BLaER1 treated with 17β-estradiol and CSF1 and Interleukin-3, amounts not matched to agents 10 nM and 100 nM (cell line): ENCODE measurements around the gene LINC01488.

ENCODE experiments used
- H3K27ac ChIP-seq, 11 experiments: shearing (Covaris generic); formaldehyde crosslinking; 2 replicates each; pipeline ENCODE4 v1.8.1; 2022
- H3K27me3 ChIP-seq, 11 experiments: shearing (Covaris generic); formaldehyde crosslinking; 2 replicates each; pipeline ENCODE4 v1.8.1; 2022
- H3K36me3 ChIP-seq, 11 experiments: shearing (Covaris generic); formaldehyde crosslinking; 2 replicates each; pipeline ENCODE4 v1.8.1; 2022
- H3K4me1 ChIP-seq, 10 experiments: shearing (Covaris generic); formaldehyde crosslinking; 2 replicates each; pipeline ENCODE4 v1.8.1; 2022
- H3K4me2 ChIP-seq, 11 experiments: shearing (Covaris generic); formaldehyde crosslinking; 2 replicates each; pipeline ENCODE4 v1.8.1; 2022
- H3K4me3 ChIP-seq, 10 experiments: shearing (Covaris generic); formaldehyde crosslinking; 2 replicates each; pipeline ENCODE4 v1.8.1; 2022
- H3K9ac ChIP-seq, 11 experiments: shearing (Covaris generic); formaldehyde crosslinking; 2 replicates each; pipeline ENCODE4 v1.8.1; 2022
- H3K9me3 ChIP-seq, 11 experiments: shearing (Covaris generic); formaldehyde crosslinking; replicated peaks in 1 of 11; 2 replicates each; pipeline ENCODE4 v1.8.1; 2022
- H4K20me1 ChIP-seq, 11 experiments: shearing (Covaris generic); formaldehyde crosslinking; 2 replicates each; pipeline ENCODE4 v1.8.1; 2022
- Cebpa-rat ChIP-seq, 11 experiments: shearing (Covaris generic); IDR thresholded peaks; 2 replicates each; pipeline ENCODE4 v1.8.1; 2022

The LINC01488 gene

DNA sequence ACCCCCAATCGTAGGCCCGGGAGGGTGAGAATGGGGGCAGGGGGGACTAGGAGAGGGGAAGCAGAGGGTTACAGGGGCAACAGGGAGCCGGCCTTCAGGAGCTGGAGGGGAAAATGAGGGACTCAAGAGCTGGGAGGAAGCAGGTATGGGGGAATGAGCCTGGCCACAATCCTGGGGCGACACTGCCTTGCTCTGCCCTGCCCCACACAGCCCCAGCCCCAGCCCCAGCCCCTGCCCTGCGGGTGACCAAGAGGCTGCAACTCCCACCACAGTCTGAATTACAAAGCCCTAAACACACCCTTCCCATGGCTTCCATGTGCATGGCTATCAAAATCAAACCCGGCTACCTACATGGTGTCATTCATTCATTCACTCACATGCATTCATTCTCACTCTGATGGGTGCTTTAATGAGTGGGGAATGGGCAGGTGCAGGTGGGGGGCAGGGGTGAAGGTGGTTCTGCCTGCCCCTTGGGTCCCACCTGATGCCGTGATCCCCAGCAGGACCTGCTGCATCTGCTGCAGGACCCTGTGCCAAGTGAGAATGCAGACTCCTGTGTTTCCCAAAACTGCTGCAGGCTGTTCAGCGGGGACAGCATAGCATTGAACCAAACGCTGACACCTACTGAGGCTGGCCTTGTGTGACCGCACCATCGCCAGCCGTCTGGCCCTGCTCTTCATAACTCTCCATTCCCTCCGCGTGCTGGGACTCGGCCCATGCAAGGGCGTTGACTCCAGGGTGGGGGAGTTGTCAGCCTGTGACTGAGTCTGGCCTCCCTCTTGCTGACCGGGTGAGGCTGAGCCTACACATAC, 9.5 kb upstream of the LINC01488 start:
- no peak for TF ChIP-seq Cebpa-rat (IDR thresholded peaks at IDR 0.05)
- H4K20me1 ChIP-seq = no peaks in the 10 kb centered on the region
- H3K4me1 ChIP-seq = peaks cover 0 to 5% (median 0%) of the 10 kb centered on the region in 10 experiments; a peak in 4 of 20 replicates
- H3K27ac ChIP-seq = no peak overlapping the region
- no peak overlapping the region for H3K4me2 ChIP-seq
- H3K4me3 ChIP-seq = no peak overlapping the region
- peaks cover 0 to 14% (median 10%) of the 10 kb centered on the region in 11 experiments; a peak in 13 of 22 replicates for H3K9me3 ChIP-seq
- H3K9ac ChIP-seq = no peak overlapping the region
- H3K27me3 ChIP-seq = no peaks in the 10 kb centered on the region
- no peaks in the 10 kb centered on the region for H3K36me3 ChIP-seq

DNA sequence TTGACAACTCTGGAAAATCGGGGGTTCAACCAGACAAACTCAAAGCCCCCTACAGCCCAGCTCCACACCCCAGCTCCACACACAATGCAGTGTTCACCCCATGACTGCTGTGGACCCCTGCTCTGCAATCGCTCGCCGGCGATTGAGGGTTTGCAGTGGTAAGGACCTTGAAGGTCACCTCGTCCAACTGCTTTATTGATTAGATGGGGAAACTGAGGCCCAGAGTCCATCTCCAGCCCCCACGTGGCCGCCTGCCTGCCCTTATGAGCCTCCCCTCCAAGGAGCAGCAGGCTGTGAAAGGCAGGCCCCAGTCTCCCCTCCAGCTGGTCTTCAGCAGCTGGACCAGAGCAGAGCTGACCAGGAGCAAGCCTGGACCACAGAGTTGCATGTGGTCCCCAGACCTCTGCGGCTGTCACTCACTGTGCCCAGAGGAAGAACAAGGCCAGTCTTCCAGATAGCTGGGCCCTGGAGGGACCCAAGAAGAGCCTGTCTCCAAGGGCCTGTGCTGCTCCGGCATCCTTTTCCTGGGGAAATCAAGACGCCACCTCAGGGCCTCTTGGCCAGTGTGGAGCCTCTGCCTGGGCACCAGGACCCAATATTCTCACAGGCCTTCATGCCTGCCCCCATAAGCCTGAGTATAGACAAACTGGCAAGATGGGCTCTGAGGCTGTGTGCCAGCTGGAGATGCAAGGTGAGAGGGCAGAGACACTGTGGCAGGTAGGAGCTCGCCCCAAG, 8.8 kb upstream of the LINC01488 start:
- Histone ChIP-seq H3K9ac (no peak overlapping the region), H3K4me1 (peaks cover 0 to 5% (median 0%) of the 10 kb centered on the region in 10 experiments; a peak in 4 of 20 replicates), H3K4me3 (no peak overlapping the region), H3K27ac (no peak overlapping the region), H3K9me3 (peaks cover 0 to 14% (median 10%) of the 10 kb centered on the region in 11 experiments; a peak in 13 of 22 replicates), H3K27me3 (no peaks in the 10 kb centered on the region), H3K36me3 (no peaks in the 10 kb centered on the region), H3K4me2 (no peak overlapping the region), H4K20me1 (no peaks in the 10 kb centered on the region)
- TF ChIP-seq Cebpa-rat (IDR thresholded peaks at IDR 0.05) = no peak

DNA sequence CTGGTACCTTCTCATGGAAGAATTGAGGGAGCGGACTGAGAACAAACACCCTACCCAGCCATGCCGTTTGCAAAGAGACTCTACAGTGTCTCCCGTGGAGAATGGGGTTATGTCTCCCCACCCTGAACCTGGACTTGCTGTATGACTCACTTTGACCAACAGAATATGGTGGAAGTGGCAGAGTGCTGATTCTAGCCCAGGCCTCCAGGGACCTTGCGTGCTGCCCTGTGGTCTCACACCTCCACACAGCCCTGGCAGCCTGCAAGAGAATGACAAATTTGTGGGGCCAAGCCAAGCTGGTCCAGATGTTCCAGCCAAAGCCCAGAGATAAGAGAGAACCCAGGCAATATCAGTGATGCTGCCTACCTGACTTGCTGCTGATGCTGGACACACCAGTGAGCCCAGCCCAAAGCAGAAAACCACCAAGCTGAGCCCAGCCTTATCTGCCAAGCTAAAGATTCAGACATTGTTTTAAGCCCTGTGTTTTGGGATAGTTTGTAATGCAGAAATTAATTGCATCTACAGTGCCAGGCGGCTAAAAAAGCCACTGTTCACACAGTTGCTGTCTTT, 8.1 kb upstream of the LINC01488 start:
- TF ChIP-seq Cebpa-rat (IDR thresholded peaks at IDR 0.05) = no peak

DNA sequence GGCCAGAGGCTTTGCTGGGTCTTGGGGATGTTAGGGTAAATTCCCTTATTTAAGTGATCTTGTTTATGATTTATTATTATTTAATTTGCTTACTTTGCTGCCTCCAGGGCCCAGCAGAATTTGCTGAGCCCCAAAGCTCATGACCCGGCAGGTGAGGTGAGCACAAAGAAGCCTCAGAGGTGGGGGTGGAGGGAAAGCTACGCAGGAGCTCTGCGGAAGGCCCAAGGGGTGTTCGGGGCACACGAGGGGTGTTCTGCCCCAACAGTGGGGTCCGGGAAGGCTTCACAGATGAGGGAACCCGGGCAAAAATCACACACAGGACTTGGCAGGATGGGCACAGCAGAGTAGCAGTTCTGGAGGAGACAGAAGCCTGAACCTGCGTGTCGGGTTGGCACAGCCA, 6.7 kb upstream of the LINC01488 start:
- no peaks in the 10 kb centered on the region for H3K36me3 ChIP-seq
- H3K9ac ChIP-seq = no peak overlapping the region
- peaks cover 0 to 14% (median 10%) of the 10 kb centered on the region in 11 experiments; a peak in 13 of 22 replicates for H3K9me3 ChIP-seq
- H3K4me3 ChIP-seq = no peak overlapping the region
- no peak overlapping the region for H3K27ac ChIP-seq
- TF ChIP-seq Cebpa-rat (IDR thresholded peaks at IDR 0.05) = no peak
- H3K4me1 ChIP-seq = no peaks in the 10 kb centered on the region
- H3K27me3 ChIP-seq = no peaks in the 10 kb centered on the region
- H4K20me1 ChIP-seq = no peaks in the 10 kb centered on the region
- no peak overlapping the region for H3K4me2 ChIP-seq

More for the DNA sequence above, 8.1 kb upstream of the LINC01488 start:
- H3K4me1 ChIP-seq = peaks cover 0 to 5% (median 0%) of the 10 kb centered on the region in 10 experiments; a peak in 4 of 20 replicates
- H3K9ac ChIP-seq = no peak overlapping the region
- H3K9me3 ChIP-seq = peaks cover 0 to 14% (median 10%) of the 10 kb centered on the region in 11 experiments; a peak in 13 of 22 replicates
- no peaks in the 10 kb centered on the region for H4K20me1 ChIP-seq
- H3K4me3 ChIP-seq = no peak overlapping the region
- no peaks in the 10 kb centered on the region for H3K27me3 ChIP-seq
- H3K4me2 ChIP-seq = no peak overlapping the region
- no peaks in the 10 kb centered on the region for H3K36me3 ChIP-seq
- H3K27ac ChIP-seq = no peak overlapping the region

DNA sequence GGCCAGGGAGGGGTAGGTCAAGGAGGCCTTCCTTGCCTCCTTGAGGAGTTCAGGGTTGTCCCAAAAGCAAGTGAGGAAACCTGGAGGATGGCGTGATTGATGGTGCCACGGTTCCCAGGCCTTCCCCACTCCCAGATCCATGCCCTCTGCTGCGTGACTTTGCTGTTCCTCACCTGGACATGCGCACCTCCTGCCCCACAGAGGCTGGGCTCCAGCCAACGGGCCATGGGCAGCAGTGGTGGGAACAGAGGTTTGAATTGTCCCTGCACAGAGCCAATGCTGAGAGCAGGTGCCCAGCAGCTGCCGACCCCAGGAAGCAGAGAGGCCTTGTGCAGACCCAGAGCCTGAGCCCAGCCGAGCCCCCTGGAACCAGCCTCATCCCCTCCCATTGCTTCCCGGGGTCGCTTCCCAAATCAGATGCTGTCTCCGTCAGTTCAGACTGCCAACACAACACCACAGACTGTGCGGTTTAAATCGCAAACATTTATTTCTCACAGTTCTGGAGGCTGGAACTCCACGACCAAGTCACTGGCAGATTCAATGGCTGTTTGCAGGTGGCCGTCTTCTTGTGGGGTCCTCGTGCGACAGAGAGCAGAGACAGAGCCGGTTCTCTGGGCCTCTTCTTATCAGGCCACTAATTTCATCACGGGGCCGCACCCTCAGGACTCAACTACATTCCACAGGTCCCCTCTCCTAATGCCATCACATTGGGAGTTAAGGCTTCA, 6.2 kb upstream of the LINC01488 start:
- no peak for TF ChIP-seq Cebpa-rat (IDR thresholded peaks at IDR 0.05)
- no peak overlapping the region for H3K27ac ChIP-seq
- no peak overlapping the region for H3K4me3 ChIP-seq
- peaks cover 0 to 14% (median 10%) of the 10 kb centered on the region in 11 experiments; a peak in 13 of 22 replicates for H3K9me3 ChIP-seq
- H3K27me3 ChIP-seq = no peaks in the 10 kb centered on the region
- H4K20me1 ChIP-seq = no peaks in the 10 kb centered on the region
- H3K4me2 ChIP-seq = no peak overlapping the region
- no peaks in the 10 kb centered on the region for H3K4me1 ChIP-seq
- H3K36me3 ChIP-seq = no peaks in the 10 kb centered on the region
- no peak overlapping the region for H3K9ac ChIP-seq

DNA sequence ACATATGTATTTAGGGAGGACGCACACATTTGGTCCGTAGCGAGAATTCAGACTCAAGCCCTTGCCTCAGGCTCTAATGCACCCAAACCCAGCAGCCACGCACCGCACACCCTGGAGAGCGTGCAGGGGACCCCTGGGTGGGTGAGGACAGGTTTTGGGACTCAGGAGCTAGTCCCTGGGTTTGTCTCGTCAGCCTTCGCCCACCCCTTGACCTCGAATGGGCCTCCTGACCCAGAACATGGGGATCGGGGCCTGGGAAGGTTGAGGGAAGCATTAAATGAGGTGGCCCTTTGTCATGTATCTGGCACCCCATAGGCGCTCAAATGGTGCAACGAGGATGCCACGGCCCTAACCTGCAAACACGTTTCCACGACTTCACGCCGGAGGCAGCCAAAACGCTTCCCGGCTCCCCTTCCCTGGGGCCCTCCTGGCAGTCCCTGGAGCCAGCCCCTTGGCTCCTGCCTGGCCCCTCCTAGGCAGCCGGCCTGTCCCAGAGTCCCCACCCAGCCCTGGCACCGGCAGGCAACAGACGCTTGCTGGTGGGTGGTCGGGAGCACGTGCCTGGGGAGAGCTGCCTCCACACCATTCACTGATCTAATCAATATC, 5.5 kb upstream of the LINC01488 start:
- Histone ChIP-seq H3K9ac (no peak overlapping the region), H3K27ac (no peak overlapping the region), H3K4me3 (no peak overlapping the region), H3K9me3 (peaks cover 0 to 14% (median 10%) of the 10 kb centered on the region in 11 experiments; a peak in 13 of 22 replicates), H3K4me2 (no peak overlapping the region), H4K20me1 (no peaks in the 10 kb centered on the region), H3K36me3 (no peaks in the 10 kb centered on the region), H3K27me3 (no peaks in the 10 kb centered on the region), H3K4me1 (no peaks in the 10 kb centered on the region)
- TF ChIP-seq Cebpa-rat (IDR thresholded peaks at IDR 0.05) = no peak

DNA sequence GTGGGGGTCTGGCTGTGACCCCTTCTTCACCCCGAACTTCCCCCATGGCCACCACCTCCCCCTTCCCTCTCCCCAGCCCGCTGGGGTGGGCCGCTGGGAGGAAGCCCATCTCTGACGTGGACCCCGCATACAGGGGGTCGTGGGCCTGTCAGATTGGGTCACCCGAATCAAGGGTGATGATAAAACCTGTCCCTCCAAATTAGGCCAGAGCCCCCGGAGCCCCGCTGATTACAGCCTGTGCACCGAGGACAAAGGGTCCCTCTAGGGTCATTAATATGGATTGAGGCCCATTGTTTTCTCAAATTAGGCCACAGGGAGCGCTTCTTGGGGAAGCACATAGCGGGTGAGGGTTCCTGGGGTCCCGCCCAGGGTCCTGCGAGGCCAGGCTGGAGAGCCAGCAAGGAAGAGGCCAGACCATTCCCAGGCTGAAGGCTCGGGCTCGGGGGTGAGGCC, 4.9 kb upstream of the LINC01488 start:
- no peak overlapping the region for H3K9ac ChIP-seq
- H3K27me3 ChIP-seq = no peaks in the 10 kb centered on the region
- H3K4me1 ChIP-seq = no peaks in the 10 kb centered on the region
- no peaks in the 10 kb centered on the region; a peak in 1 of 22 replicates for H4K20me1 ChIP-seq
- H3K9me3 ChIP-seq = peaks cover 0 to 16% (median 10%) of the 10 kb centered on the region in 11 experiments; a peak in 13 of 22 replicates
- no peak overlapping the region for H3K4me2 ChIP-seq
- H3K36me3 ChIP-seq = no peaks in the 10 kb centered on the region
- no peak overlapping the region for H3K27ac ChIP-seq
- no peak overlapping the region for H3K4me3 ChIP-seq
- TF ChIP-seq Cebpa-rat (IDR thresholded peaks at IDR 0.05) = no peak

DNA sequence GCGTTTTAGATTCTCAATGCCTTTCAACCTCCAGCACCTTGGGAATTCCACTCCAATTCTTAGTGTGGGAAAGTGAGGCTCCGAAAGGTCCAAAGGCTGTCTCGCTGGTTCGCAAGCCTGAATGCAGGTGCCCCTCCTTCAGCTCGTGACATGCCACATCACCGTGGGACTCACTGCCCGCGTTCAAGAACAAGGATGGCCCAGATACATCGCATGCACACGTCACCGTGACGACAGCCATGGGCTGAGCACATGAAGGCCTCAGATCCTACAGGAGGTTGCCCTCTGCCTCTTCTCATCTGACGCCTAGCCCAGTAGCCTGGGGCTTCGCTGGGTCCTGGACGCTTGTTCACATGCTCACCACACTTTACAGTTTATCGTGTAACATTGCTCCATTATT, 4.4 kb upstream of the LINC01488 start:
- Histone ChIP-seq H3K36me3 (no peaks in the 10 kb centered on the region), H3K4me2 (no peak overlapping the region), H3K27ac (no peak overlapping the region), H3K4me3 (no peak overlapping the region), H4K20me1 (no peaks in the 10 kb centered on the region; a peak in 1 of 22 replicates), H3K9ac (no peak overlapping the region), H3K4me1 (no peaks in the 10 kb centered on the region), H3K27me3 (no peaks in the 10 kb centered on the region), H3K9me3 (peaks cover 0 to 21% (median 10%) of the 10 kb centered on the region in 11 experiments; a peak in 13 of 22 replicates)
- no peak for TF ChIP-seq Cebpa-rat (IDR thresholded peaks at IDR 0.05)
